DMS114 treated with DMSO at 0.1 percent for 48 hours (cell line): Measurements from ENCODE around the gene EDEM3.
"Not testable (repeated sequence)": the region's sequence is repeated elsewhere in the genome, so short reads cannot be mapped to it uniquely, and the experiment has no call there.

Source experiments
- DNase-seq: peaks from one replicate; lab custom pipeline; 2025; ENCODE audit not compliant: unreplicated experiment; lab: John Stamatoyannopoulos, UW

Gene EDEM3

DNA sequence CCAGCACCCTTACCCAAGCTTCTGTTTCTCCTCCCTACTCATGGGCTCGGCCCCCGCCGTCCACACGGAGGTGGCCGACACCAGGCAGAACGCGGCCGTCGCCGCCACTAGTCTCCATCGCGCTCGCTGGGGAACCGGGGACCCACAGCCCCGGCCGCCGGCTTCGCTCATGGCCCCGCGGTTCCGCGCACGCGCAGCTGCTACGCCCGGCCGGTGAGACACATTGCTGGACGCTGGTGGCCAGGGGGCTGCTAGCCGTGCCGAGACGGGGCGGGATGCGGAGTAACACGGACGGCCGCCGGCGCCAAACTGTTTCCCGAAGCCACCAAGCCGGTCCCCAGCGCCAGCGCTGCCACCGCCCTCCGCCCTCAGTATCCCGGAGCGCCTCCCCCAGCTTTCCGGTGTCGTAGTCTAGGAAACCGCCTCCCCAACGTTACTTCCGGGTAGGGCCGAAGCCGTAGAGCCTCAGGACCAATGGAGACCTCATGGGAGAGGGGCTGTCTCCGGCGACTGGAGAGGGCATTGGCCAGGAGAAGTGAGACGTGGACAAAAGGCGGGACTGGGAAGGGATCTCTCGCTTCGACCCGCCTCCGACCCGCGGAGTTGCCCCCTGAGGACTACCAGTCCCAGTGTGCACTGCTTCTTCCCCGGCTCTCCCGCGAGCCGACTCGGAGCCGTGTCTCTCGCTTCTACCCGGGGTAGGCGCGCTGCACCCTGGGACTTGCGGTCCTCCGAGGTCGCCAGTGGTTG lies at the start of gene EDEM3:
TSS of gene EDEM3 (minus strand) at position 383 of the 750 bp plus-strand sequence. CDS start at position 171, 212 bp downstream.
- DNase-seq, result peak; percentile 99

DNA sequence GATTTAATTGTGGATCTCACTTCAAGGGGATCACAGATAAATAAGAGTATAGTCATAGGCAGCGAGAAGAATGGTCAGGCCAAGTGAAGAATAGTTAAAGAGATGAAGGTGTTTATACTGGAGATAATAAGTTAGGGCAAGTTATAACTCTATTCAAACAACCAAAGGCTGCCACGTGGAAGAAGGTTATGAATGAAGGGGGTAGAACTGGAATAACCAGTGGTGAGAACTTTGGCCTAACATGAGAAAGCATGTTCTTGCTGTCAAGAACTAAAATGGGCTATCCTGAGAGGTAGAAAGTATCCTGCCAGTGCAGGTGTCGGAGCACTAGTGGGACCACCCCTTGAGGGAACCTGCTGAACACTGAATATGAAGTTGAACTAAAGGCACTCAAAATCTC lies 49.6 kb upstream of the EDEM3 start:
- DNase-seq, result no peak

DNA sequence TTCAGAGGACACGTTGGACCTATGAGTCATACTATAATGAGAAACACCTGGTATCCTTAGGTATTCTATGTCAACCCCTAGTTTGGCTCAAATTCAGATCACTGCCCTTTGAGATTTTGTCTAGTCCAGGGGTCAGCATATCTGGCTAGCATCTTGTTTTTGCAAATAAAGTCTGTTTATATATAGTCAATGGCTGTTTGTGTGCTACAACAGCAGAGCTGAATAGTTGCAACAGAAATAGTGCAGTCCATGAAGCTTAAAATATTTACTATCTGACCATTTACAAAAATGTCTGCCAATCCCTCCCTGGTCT lies 48.5 kb upstream of the EDEM3 start:
- no peak for DNase-seq

DNA sequence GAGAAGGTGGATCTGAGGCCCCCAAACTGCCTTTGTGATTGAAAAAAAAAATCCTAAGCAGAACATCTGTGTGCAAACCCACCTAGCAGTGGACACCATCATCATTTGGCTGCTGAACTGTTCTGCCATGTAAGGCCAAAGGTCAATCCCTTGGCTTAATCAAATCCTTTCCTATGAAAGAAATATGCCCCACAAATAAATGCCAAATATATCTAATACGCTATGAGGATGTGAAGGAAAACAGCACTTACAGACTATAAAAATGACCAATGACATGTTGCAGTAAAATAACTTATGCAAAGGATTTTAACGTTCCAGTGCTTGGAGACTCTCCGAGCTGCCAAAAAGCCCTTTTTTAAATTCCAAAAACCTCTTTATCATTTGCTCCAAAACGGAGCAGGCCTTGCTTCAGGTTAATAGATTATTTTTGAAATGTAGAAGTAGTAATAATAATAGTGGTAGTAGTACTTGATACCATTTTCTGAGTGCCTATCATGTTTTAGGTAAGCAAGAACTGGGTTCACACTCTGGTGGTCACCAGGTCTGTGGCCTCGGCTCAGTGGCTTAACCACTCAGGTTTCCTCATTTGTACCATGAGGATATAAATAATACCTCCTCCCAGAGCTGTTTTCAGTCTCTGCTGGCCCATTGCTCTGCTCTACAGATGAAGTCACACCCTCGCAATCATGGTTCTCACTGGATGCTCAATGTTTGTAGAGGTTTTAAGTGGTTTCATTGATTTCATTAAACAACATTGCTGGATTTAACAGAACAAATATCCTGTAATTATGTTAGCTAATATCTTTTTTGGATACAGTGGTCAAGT lies 47.9 kb upstream of the EDEM3 start:
- DNase-seq, result no peak

DNA sequence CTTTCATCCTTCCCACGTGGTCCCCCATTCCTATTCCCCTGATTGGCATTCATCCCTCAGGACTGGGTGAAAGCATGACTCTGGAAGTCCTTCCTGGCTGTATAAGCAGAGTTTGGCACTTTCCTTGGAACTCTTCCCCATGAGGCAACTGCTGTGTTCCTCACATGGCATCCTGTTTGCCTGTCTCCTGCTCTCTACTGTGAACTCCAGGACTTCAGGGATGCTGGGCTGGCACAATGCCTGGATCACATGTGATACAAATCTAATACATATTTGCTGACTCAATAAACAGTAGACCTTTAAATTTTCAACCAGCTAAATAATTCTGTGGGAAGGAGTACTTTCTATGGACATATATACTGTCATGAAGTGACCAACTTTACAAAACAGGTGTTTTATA lies 46.8 kb upstream of the EDEM3 start:
- no peak for DNase-seq

DNA sequence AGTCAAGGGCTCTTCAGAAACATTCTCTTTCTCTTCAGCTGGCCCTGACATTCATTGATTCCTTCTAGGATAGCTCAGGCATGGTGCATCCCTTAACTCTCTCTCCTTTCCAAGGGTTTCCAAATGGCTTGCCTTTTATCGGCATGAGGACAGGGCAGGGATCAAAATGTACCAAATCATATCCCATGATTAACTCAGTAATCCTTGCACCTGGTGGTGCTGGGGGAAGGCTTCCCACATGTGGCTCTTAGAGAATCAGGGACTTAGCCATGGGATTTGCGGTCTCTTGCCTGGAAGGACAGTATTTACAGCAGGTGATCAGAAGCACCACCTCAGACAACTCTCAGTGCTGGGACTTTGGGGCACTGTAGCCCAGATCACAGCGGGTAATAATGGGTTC lies 46.2 kb upstream of the EDEM3 start:
- no peak for DNase-seq

GRCh38 chr1:184793967-184794366 lies 39.3 kb upstream of the EDEM3 start:
- DNase-seq, result no peak

GRCh38 chr1:184792450-184792969 lies 37.9 kb upstream of the EDEM3 start:
- no peak for DNase-seq

- DNase-seq, result no peak
Measured at GRCh38 chr1:184791550-184791900, 36.9 kb upstream of the EDEM3 start.

- DNase-seq, result no peak
Measured at GRCh38 chr1:184790642-184791549, 36.2 kb upstream of the EDEM3 start.

- no peak for DNase-seq
Measured at GRCh38 chr1:184789884-184790283, 35.2 kb upstream of the EDEM3 start.

DNA sequence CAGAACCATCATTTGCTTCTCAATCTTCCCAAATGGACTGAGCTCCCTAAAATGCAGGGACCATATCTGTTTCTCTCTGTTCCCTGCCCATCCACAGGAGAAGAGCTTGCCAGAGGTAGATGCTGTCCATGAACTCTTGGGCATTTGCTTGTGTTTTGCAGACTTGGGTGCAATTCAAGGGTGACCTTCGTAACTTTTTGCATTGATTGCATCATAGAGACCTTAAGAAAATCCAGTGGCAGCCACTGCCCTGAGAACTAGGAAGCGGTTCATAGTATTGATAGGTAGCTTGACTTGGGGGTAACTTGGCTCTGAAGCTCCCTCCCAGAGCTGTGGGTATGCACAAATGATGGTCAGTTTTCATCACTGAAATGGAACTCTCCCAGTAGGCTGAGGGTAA lies 34.3 kb upstream of the EDEM3 start:
- no peak for DNase-seq

DNA sequence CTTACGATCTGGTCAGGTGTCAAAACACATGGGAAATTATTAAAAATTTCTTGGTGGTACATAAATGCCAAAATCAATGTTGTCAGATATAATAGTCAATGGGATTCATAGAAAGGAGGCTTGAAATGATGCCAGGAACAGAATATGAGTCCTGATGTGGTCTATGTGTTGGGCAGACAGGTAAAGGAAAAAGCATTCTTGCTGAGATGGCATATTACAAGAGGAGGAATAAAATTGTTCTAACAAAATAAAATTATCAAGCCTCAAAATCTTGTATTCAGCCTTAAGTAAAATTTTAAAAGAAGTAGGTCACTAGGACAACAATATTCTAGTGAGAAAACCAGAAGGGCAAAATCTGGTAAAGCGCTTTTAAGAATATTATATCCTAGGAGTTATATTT lies 30.9 kb upstream of the EDEM3 start:
- DNase-seq, result no peak

DNA sequence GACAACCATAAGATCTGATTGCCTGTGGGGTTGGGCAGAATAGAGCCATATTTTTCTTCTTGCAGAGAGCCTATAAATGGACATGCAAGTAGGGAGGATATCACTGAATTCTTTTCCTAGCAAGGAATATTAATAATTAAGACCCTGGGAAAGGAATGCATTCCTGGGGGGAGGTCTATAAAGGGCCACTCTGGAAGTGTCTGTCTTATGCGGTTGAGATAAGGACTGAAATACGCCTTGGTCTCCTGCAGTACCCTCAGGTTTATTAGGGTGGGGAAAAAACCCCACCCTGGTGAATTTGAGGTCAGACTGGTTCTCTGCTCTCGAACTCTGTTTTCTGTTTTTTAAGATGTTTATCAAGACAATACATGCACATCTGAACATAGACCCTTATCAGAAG lies 29.1 kb upstream of the EDEM3 start:
- not testable (repeated sequence) for DNase-seq

DNA sequence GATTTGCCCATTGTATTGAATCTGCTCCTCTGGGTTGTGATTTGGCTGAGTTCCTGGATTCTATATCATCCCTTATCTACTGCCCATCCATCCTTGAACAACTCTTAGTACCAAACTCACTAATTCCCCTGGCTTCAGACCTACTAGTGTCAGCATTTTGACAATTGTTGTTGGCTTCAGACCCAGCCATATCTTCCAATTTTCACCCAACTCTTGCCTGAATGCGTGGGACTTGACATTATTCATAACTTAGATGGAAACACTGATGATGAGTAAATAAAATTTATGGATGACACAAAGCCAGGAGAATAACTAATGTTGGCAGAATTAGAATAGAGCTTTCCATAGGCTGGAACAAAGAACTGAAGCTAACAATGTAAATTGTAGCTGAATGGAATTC lies 27.3 kb upstream of the EDEM3 start:
- no peak for DNase-seq

DNA sequence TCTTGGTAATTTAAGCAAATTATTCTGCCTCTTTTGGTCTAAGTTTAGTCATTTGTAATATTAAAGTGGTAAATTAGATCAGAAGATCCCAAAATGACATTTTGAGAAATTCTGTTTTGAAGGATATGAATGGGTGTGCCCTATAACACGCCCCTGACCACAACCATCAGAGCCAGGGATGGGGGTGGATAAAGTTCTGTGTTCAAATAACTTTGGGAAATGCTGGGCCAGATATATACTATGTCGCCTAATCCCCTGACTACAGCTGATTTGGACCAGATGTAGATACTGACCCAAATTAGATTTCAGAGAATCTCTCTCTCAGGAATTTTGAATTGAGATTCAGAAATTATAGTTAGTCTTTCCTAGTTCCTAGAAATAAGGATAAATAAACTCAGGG lies 21.2 kb upstream of the EDEM3 start:
- no peak for DNase-seq

- DNase-seq, result no peak
Measured at GRCh38 chr1:184775329-184775728, 20.7 kb upstream of the EDEM3 start.

- no peak for DNase-seq
Measured at GRCh38 chr1:184773762-184774320, 19.2 kb upstream of the EDEM3 start.

- no peak for DNase-seq
Measured at GRCh38 chr1:184771190-184771691, 16.6 kb upstream of the EDEM3 start.

DNA sequence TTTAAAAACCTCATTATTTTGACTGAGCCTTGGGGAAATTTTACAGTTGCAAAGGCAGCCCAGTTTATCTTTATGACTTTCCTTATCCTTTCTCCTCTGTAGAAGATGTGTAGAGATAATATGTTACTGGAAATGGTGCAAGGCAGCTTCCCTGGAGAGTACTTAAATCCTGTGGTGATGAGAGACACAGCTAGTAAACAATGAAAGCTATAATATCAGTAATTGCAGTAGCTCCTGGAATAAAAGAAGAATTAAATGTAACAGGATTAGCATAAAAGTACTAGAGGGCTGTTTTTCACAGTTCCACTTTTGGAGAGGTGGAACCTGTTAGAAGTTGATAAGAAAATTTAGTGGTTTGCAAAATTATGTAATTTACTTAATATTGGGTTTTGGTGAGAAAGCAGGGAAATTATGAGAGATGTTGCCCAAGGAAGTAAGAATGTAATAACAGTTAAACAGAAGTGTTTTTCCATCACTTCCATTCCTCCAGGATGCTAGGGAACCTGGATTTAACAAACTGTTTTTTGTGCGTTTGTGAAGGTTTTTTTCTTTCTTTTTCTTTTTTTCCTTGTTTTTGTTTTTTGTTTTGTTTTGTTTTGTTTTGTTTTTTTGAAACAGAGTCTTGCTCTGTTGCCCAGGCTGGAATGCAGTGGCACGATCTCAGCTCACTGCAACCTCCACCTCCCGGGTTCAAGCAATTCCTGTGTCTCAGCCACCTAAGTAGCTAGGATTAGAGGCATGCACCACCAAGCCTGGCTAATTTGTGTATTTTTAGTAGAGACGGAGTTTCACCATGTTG lies 15.7 kb upstream of the EDEM3 start:
- DNase-seq, result no peak
